H1 (cell line): Measurements from ENCODE around the gene ACTR1A. TPM values are rescaled to one million over a fixed set of nuclear protein-coding genes. Genes with fewer than 3 reads are reported as not detected.

Experiments
- CTCF ChIA-PET: fragments of 300-600 bp; sonication (Branson Sonifier 250); formaldehyde crosslinking; loops from one replicate; lab custom pipeline; 2021; ENCODE audit not compliant: partially characterized antibody; lab: Charles Lee
- POLR2A ChIA-PET: fragments of 300-600 bp; sonication (Branson Sonifier 250); formaldehyde crosslinking; loops from one replicate; lab custom pipeline; 2021; ENCODE audit warnings: inconsistent platforms; ENCODE audit not compliant: partially characterized antibody; lab: Charles Lee
- DNase-seq, 2 experiments: peaks; one replicate each; pipeline versions ENCODE4 v3.0.0 to v3.0.0-alpha.2; 2010 to 2022; ENCODE audit warnings: low spot score in 2 of 2, low read depth in 1 of 2, mixed read lengths in 1 of 2
- FAIRE-seq: peaks from 2 replicates; lab custom pipeline; 2011; peaks lifted over from hg19 to GRCh38; lab: Jason Lieb, UNC
- H2AFZ ChIP-seq: 2 replicates; pipeline ENCODE4 v1.8.1; 2012; ENCODE audit warnings: low read length, inconsistent platforms
- H2AK5ac ChIP-seq: 2 replicates; pipeline ENCODE4 v1.6.1; 2013; ENCODE audit warnings: low read depth, low read length
- H2BK120ac ChIP-seq: replicated peaks from 2 replicates; pipeline ENCODE3; 2013; ENCODE audit warnings: low read depth, low read length, inconsistent platforms
- H2BK12ac ChIP-seq: 2 replicates; pipeline ENCODE4 v1.6.1; 2013; ENCODE audit warnings: low read depth, low read length
- H2BK15ac ChIP-seq: 2 replicates; pipeline ENCODE4 v1.6.1; 2013; ENCODE audit warnings: low read length
- H2BK20ac ChIP-seq: 2 replicates; pipeline ENCODE4 v1.6.1; 2013; ENCODE audit warnings: low read length
- H2BK5ac ChIP-seq: 2 replicates; pipeline ENCODE4 v1.6.1; 2013; ENCODE audit warnings: low read depth, low read length
- H3K14ac ChIP-seq: 2 replicates; pipeline ENCODE4 v1.6.1; 2013; ENCODE audit warnings: inconsistent platforms; ENCODE audit not compliant: insufficient read length
- H3K18ac ChIP-seq: 2 replicates; pipeline ENCODE4 v1.6.1; 2013; ENCODE audit warnings: low read length; ENCODE audit errors: extremely low read depth
- H3K23ac ChIP-seq: 2 replicates; pipeline ENCODE4 v1.6.1; 2013; ENCODE audit warnings: inconsistent platforms; ENCODE audit not compliant: insufficient read length
- H3K23me2 ChIP-seq: 2 replicates; pipeline ENCODE4 v1.6.1; 2013; ENCODE audit warnings: low read depth, low read length
- H3K27ac ChIP-seq: 2 replicates; pipeline ENCODE4 v1.6.1; 2011; ENCODE audit warnings: low read depth, low read length, inconsistent platforms
- H3K27me3 ChIP-seq, 4 experiments: replicated peaks in 1 of 4; 1 replicate in 1 of 4; 2 replicates in 3 of 4; pipeline versions ENCODE4 v1.6.1 to v1.8.1; 2011 to 2013; ENCODE audit warnings: low read length in 3 of 4, mild to moderate bottlenecking in 3 of 4, inconsistent platforms in 2 of 4, mixed read lengths in 2 of 4, moderate library complexity in 1 of 4; ENCODE audit not compliant: control insufficient read depth in 3 of 4, insufficient read depth in 3 of 4; ENCODE audit errors: extremely low read depth in 1 of 4
- H3K36me3 ChIP-seq, 4 experiments: 2 replicates each; pipeline versions ENCODE4 v1.6.1 to v1.8.1; 2011 to 2013; ENCODE audit warnings: mild to moderate bottlenecking in 4 of 4, low read length in 3 of 4, moderate library complexity in 2 of 4, control low read depth in 1 of 4, inconsistent platforms in 1 of 4; ENCODE audit not compliant: insufficient read depth in 4 of 4, control insufficient read depth in 2 of 4
- H3K4ac ChIP-seq: replicated peaks from 2 replicates; pipeline ENCODE3; 2013; ENCODE audit warnings: low read length, low read depth, mixed read lengths, inconsistent platforms; ENCODE audit not compliant: insufficient read length
- H3K4me1 ChIP-seq, 4 experiments: replicated peaks in 1 of 4; 1 replicate in 1 of 4; 2 replicates in 3 of 4; pipeline versions ENCODE4 v1.6.1 to v1.8.1; 2011 to 2013; ENCODE audit warnings: low read length in 3 of 4, inconsistent platforms in 2 of 4, mixed read lengths in 1 of 4; ENCODE audit not compliant: insufficient read depth in 4 of 4, control insufficient read depth in 3 of 4
- H3K4me2 ChIP-seq, 2 experiments: 2 replicates each; pipeline versions ENCODE4 v1.6.1 to v1.8.1; 2011 to 2013; ENCODE audit warnings: low read depth in 2 of 2, low read length in 2 of 2, control low read depth in 1 of 2, inconsistent platforms in 1 of 2, mild to moderate bottlenecking in 1 of 2; ENCODE audit not compliant: insufficient read depth in 1 of 2
- H3K4me3 ChIP-seq, 4 experiments: fragments of 200-600, 300-600 bp in 1 of 4; sonication (generic), shearing (Covaris generic), sonication (Bioruptor Twin) in 1 of 4; 2 replicates each; pipeline versions ENCODE4 v1.5.1 to v1.8.1; 2011 to 2016; ENCODE audit warnings: low read length in 4 of 4, low read depth in 3 of 4, control low read depth in 2 of 4, inconsistent platforms in 2 of 4, mild to moderate bottlenecking in 2 of 4, mixed read lengths in 1 of 4, moderate library complexity in 1 of 4; ENCODE audit not compliant: insufficient read depth in 2 of 4; ENCODE audit errors: extremely low read depth in 1 of 4
- H3K56ac ChIP-seq: replicated peaks from 2 replicates; pipeline ENCODE3; 2013; ENCODE audit warnings: low read depth, mild to moderate bottlenecking, mixed read lengths, low read length, inconsistent platforms; ENCODE audit not compliant: insufficient read length
- H3K79me1 ChIP-seq: 2 replicates; pipeline ENCODE4 v1.6.1; 2013; ENCODE audit warnings: low read depth, low read length, control low read depth
- H3K79me2 ChIP-seq, 2 experiments: 2 replicates each; pipeline versions ENCODE4 v1.6.1 to v1.8.1; 2012 to 2013; ENCODE audit warnings: low read length in 2 of 2, mild to moderate bottlenecking in 2 of 2, inconsistent platforms in 1 of 2; ENCODE audit not compliant: insufficient read depth in 2 of 2, control insufficient read depth in 1 of 2
- H3K9ac ChIP-seq, 4 experiments: replicated peaks in 1 of 4; 1 replicate in 1 of 4; 2 replicates in 3 of 4; pipeline versions ENCODE4 v1.6.1 to v1.8.1; 2011 to 2013; ENCODE audit warnings: low read depth in 3 of 4, low read length in 3 of 4, control low read depth in 2 of 4, mild to moderate bottlenecking in 2 of 4, moderate library complexity in 2 of 4, inconsistent platforms in 1 of 4; ENCODE audit errors: extremely low read depth in 1 of 4
- H3K9me3 ChIP-seq, 2 experiments: 2 replicates each; pipeline versions ENCODE4 v1.6.1 to v1.8.1; 2012 to 2013; ENCODE audit warnings: mild to moderate bottlenecking in 2 of 2, moderate library complexity in 2 of 2, control low read depth in 1 of 2, inconsistent platforms in 1 of 2, low read depth in 1 of 2, low read length in 1 of 2, mixed read lengths in 1 of 2; ENCODE audit not compliant: insufficient read depth in 2 of 2
- H4K20me1 ChIP-seq, 2 experiments: replicated peaks in 1 of 2; 2 replicates each; pipeline versions ENCODE3 to v1.8.1; 2011 to 2013; ENCODE audit warnings: inconsistent platforms in 2 of 2, low read length in 2 of 2, mild to moderate bottlenecking in 1 of 2; ENCODE audit not compliant: insufficient read depth in 2 of 2, control insufficient read depth in 1 of 2
- H4K5ac ChIP-seq: 2 replicates; pipeline ENCODE4 v1.6.1; 2013; ENCODE audit warnings: low read length, low read depth, mixed read lengths, inconsistent platforms; ENCODE audit not compliant: insufficient read length
- H4K8ac ChIP-seq: 2 replicates; pipeline ENCODE4 v1.8.0; 2013; ENCODE audit warnings: mild to moderate bottlenecking, moderate library complexity, low read length, inconsistent platforms; ENCODE audit not compliant: insufficient read depth; ENCODE audit errors: extremely low read depth
- H4K91ac ChIP-seq: replicated peaks from 2 replicates; pipeline ENCODE3; 2013; ENCODE audit warnings: low read length, mixed read lengths, inconsistent platforms; ENCODE audit not compliant: insufficient read length
- ASH2L ChIP-seq: fragments of 200-600, 300-600 bp; sonication (generic); IDR thresholded peaks from one replicate; pipeline ENCODE4 v1.7.1; 2017; ENCODE audit warnings: low read length
- BRCA1 ChIP-seq: IDR thresholded peaks from 2 replicates; pipeline ENCODE4 v1.6.1; 2012; ENCODE audit warnings: low read depth, low read length, improper control_type of control experiment
- E2F6 ChIP-seq: IDR thresholded peaks from 2 replicates; pipeline ENCODE4 v1.6.1; 2012; ENCODE audit warnings: inconsistent platforms
- HDAC6 ChIP-seq: IDR thresholded peaks from one replicate; pipeline ENCODE4 v1.7.1; 2012; ENCODE audit warnings: low read depth, mild to moderate bottlenecking, inconsistent platforms, low read length, moderate library complexity
- POLR2A ChIP-seq, 2 experiments: IDR thresholded peaks; 1 replicate in 1 of 2; 2 replicates in 1 of 2; pipeline ENCODE4 v1.6.1; 2011; ENCODE audit warnings: low read depth in 2 of 2, low read length in 2 of 2, mild to moderate bottlenecking in 2 of 2; ENCODE audit errors: control extremely low read depth in 1 of 2
- POU5F1 ChIP-seq: IDR thresholded peaks from 2 replicates; pipeline ENCODE4 v1.6.1; 2011; ENCODE audit warnings: low read depth, mild to moderate bottlenecking, low read length, moderate library complexity
- SP2 ChIP-seq: IDR thresholded peaks from 2 replicates; pipeline ENCODE4 v1.6.1; 2012; ENCODE audit warnings: mild to moderate bottlenecking, low read length, inconsistent platforms
- TAF7 ChIP-seq: optimal IDR thresholded peaks from 2 replicates; pipeline ENCODE3; 2011; ENCODE audit warnings: low read depth, mild to moderate bottlenecking, inconsistent platforms, low read length, moderate library complexity, borderline replicate concordance
- WGBS, 2 experiments: shearing (Covaris generic) in 1 of 2; methylation state at CpG; one replicate each; pipeline versions ENCODE4 v1.1.6 to v1.1.7; 2013 to 2015; ENCODE audit warnings: low lambda C conversion rate in 2 of 2, mixed read lengths in 2 of 2, inconsistent platforms in 1 of 2, low coverage in 1 of 2, missing lambda C conversion rate in 1 of 2; ENCODE audit not compliant: insufficient replicate concordance in 2 of 2, insufficient coverage in 1 of 2, insufficient read length in 1 of 2; ENCODE audit errors: extremely low coverage in 1 of 2, missing lambda C conversion rate in 1 of 2; 5-methylcytosine and 5-hydroxymethylcytosine counted together
- polyA plus RNA-seq, 7 experiments: library from polyadenylated mRNA; depleted of rRNA in 3 of 7; stranded (reverse) in 5 of 7; unstranded in 2 of 7; fragments of >200 nt in 5 of 7; fragments of 200-250 nt in 2 of 7; gene quantifications; 1 replicate in 5 of 7; 2 replicates in 1 of 7; 4 replicates in 1 of 7; pipeline versions ENCODE4 v1.2.1 to v1.2.3, GENCODE V29; 2011 to 2013; ENCODE audit warnings: missing spikeins in 2 of 7, mixed read lengths in 2 of 7
- total RNA-seq: library from RNA; stranded (reverse); fragmentation: NEBNext Ultra II Directional; extraction: Animal tissue kit (Norgen Biotek cat#: 25700); gene quantifications from 2 replicates; pipeline ENCODE4 v1.2.1, GENCODE V29; 2021
- TF ChIP-seq, protein P1 (sequence below): IDR thresholded peaks from 2 replicates; pipeline ENCODE4 v1.6.1; 2012; ENCODE audit warnings: inconsistent platforms

Gene ACTR1A
- total and polyA plus RNA-seq, 2 of the 8 experiments (the other 6 are each of a cell fraction or from before 2014, with no cell fraction given), result 78.6 to 86.3 TPM

- no peak overlapping the region for H2AK5ac ChIP-seq
- no peak overlapping the region for H2BK20ac ChIP-seq
- ChIA-PET POLR2A (interaction anchor here (0.8 kb wide), 1 partner anchor 62 kb away, joined by 4 read pairs; no protein-coding TSS in a partner anchor), CTCF (interaction anchor here (1.1 to 8.1 kb wide), 8 partner anchors 12 to 100 kb away, joined by 3 to 77 read pairs (median 4); partner anchors contain the start of gene FBXL15)
- no peak overlapping the region for H3K9ac ChIP-seq
- H3K23me2 ChIP-seq, result no peaks in the 10 kb centered on the region
- H3K14ac ChIP-seq, result no peak overlapping the region
- H3K23ac ChIP-seq, result no peak overlapping the region
- FAIRE-seq (no peak), DNase-seq (no peak)
- H3K36me3 ChIP-seq, result peaks cover 29 to 69% (median 55%) of the 10 kb centered on the region in 4 experiments
- H4K20me1 ChIP-seq, result peaks cover 0 to 10% of the 10 kb centered on the region in 2 experiments
- H3K79me2 ChIP-seq, result no peaks in the 10 kb centered on the region
- no peaks in the 10 kb centered on the region for H3K79me1 ChIP-seq
- H2BK5ac ChIP-seq, result no peak overlapping the region
- H4K5ac ChIP-seq, result no peak overlapping the region
- no peak overlapping the region for H2AFZ ChIP-seq
- no peak overlapping the region for H3K4me3 ChIP-seq
- no peak overlapping the region for H3K56ac ChIP-seq
- TF ChIP-seq ASH2L, result no peak
- TF ChIP-seq TAF7, result no peak
- no peak for TF ChIP-seq POLR2A (IDR thresholded peaks at IDR 0.05; ENCODE audit: control extremely low read depth in 1 of 2, low read depth in 2 of 2, low read length in 2 of 2)
- no peak for TF ChIP-seq BRCA1
- no peak for TF ChIP-seq SP2
- TF ChIP-seq HDAC6, result no peak
- no peak for TF ChIP-seq E2F6
- TF ChIP-seq, protein P1, sequence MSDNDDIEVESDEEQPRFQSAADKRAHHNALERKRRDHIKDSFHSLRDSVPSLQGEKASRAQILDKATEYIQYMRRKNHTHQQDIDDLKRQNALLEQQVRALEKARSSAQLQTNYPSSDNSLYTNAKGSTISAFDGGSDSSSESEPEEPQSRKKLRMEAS, result no peak
- TF ChIP-seq POU5F1, result no peak
- no peaks in the 10 kb centered on the region for H3K27me3 ChIP-seq
- no peak overlapping the region for H2BK12ac ChIP-seq
- no peak overlapping the region for H3K18ac ChIP-seq
- no peak overlapping the region for H4K8ac ChIP-seq
- H3K4me2 ChIP-seq, result no peak overlapping the region
- no peaks in the 10 kb centered on the region for H3K9me3 ChIP-seq
- WGBS, 2 experiments, result 96% methylated on average over 13 of the region's 13 CpGs; no CpG with 5 or more reads in 1 of the 2 experiments
- H3K27ac ChIP-seq, result no peak overlapping the region
- no peak overlapping the region for H2BK15ac ChIP-seq
- no peak overlapping the region for H4K91ac ChIP-seq
- H3K4ac ChIP-seq, result no peak overlapping the region
- no peaks in the 10 kb centered on the region for H3K4me1 ChIP-seq
- no peak overlapping the region for H2BK120ac ChIP-seq
Observed at GRCh38 chr10:102484021-102484420, 18.5 kb downstream of the ACTR1A start.
